NK-92 (cell line): ENCODE data around the gene ERC1.

Source experiments
- DNase-seq: peaks from one replicate; lab custom pipeline; 2025; ENCODE audit not compliant: unreplicated experiment; lab: John Stamatoyannopoulos, UW

Gene ERC1

DNA sequence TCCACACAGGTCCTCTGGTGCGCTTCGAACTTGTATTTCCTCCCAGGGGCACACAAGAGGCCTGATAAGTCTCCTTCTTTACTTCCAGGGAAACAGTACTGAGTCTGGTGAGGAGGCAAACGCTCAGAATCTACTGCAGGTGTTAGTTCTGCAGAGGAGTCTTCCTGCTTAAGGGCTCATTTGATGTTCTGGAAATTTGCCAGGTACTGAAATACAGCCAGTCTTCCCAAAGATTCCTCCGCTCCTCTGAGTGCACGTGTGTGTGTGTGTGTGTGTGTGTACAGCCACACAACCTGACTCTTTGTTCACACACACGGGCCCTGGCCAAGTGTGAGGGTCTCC is 511.3 kb downstream of the ERC1 start:
- no peak for DNase-seq

DNA sequence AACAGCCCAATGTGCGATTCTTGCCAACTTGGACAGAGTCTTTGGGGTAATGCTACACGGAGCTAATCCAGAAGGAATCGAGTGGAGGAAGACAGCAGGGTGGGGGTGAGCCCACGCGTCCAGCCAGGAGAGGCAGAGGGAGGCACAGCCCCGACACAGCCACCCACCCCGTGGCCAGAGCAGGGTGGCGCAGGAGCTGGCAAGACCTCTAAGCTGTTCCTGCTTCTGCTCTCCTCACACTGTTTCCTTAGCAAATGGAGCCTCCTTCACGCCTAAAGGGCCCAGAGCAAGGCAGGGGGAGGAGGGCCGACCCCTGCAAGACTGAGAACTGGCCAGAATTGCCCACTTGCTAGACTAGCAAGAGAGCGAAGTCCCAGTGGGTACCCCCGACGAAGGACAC is 511.8 kb downstream of the ERC1 start:
- no peak for DNase-seq

DNA sequence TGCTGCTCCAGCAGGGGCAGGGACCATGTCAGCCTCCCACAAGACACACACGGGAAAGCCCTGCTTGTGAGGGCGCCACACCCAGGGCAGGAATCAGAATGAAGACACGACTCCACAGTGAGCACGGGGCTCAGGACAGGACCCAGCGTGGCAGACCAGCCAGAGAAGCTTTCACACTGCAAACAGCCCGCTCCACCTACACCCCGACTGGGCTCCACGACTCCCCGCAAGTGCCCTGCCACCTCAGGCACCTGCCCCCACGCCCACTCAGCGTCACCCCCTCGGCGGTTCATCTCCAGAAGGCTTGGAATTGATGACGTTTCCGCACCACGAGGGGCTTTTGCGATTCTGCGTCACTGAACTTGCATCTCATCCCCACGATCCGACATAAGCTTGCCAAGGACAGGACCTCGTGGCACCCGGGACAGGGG is 512.3 kb downstream of the ERC1 start:
- DNase-seq = no peak

DNA sequence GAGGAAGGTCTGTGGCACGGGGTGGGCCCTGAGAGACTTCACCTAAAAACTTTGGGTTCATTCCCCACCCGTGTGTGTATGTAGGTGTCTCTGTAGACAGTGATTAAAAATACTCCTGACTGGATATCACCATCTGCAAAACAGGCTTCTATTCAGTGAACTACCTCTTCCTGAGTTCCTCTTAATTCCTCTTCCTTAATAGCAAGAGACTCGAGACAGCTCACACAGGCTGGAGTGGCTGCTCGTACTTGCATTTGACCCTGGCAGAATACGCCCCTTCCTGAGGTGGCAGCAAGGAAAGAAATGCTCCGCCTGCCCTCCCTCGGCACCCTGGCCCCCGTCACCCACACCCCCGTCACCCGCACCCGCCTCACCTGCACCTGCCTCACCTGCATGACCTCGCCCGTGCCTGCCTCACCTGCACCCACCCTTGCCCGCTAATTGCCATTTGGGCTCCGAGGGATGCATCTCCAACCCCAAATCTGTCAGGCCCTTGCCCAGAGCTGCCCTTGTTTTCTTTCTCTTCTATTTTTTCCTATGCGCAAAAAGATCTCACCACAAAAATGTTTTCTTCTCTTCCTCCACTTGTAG is 513.4 kb downstream of the ERC1 start:
- DNase-seq = no peak

DNA sequence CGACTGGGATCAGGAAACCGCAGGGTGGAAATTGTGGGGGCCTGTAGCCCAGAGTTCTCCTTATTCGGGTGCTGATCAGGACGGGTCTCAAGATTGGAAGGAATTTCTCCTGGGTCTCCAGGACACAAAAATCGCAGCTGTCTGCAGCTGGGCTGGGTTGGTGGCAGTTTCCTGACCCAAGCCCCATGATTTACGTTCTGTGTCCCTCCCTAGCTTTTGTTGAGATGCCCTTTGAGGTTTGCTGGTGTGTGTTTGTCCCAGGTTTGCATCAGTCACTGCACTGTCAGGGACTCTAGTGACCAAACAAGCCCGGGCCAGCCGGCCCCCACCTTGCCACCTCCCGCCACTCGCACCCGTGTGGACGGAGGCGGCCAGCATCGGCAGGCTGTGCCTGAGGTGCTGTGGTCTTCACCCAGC is 513.9 kb downstream of the ERC1 start:
- DNase-seq = no peak

DNA sequence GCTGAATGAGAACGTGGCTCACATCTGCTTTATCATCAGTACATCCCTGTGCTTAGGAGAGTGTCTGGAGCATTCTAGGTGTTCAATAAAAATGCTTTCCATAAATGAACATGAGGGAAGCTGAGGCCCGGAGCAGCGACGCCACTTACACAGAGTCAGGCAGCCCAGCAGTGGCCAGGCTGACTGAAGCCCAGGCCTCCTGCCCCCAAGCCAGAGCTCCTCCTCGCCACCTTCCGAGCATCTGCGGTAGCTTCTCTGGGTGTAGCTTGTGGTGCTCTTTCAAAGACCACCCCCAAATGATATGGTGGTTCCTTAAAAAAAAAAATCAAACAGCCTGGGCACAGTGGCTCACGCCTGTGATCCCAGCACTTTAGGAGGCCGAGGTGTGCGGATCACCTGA is 514.6 kb downstream of the ERC1 start:
- no peak for DNase-seq

DNA sequence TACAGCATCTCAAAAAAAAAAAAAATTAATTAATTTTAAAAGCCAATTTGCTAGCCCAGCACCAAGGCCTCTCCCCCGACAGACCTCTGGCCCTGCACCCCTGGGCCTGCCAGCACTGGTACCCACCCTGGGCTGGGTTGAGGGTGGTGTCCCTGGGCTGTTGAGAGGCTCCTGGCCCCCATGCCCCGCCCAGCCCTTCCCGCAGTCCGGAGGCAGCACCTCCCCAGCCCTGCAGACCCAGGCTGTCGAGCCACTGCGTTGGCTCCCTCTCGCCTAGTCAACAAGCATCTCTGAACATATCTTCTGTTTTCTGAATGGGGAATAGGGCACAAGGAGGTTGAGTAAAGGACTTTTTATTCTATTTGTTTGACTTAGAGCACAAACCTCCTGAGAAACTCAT is 516.3 kb downstream of the ERC1 start:
- DNase-seq = no peak

DNA sequence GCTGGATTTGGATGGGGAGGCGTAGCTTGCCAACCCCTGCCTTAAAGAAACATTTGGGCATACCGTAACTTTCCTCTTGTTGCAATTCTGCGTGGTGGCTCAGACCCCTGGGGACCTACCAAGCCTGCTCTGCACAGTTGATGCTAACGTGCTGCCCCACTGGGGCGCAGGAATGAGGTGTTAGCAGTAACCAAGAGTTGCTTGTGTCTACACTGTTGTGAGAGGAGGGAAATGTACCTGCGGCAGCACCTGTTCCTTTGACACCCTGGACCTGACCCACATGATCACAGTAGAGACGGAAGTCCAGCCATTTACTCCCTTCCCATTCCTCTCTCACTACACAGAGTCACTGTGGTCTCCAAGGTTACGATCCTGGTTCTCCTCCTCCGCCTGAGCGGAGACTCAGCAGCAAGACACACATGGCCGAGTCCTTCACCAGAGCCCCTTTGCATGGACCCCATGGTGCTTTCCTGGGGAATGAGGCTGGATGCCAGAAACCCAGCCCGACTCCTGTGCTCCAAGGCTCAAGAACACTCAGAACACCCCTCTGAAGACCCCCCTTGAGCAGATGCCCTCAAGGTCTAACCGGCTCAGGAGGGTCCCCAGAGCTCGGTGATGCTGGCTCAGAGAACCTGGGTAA is 518.5 kb downstream of the ERC1 start:
- DNase-seq = no peak

DNA sequence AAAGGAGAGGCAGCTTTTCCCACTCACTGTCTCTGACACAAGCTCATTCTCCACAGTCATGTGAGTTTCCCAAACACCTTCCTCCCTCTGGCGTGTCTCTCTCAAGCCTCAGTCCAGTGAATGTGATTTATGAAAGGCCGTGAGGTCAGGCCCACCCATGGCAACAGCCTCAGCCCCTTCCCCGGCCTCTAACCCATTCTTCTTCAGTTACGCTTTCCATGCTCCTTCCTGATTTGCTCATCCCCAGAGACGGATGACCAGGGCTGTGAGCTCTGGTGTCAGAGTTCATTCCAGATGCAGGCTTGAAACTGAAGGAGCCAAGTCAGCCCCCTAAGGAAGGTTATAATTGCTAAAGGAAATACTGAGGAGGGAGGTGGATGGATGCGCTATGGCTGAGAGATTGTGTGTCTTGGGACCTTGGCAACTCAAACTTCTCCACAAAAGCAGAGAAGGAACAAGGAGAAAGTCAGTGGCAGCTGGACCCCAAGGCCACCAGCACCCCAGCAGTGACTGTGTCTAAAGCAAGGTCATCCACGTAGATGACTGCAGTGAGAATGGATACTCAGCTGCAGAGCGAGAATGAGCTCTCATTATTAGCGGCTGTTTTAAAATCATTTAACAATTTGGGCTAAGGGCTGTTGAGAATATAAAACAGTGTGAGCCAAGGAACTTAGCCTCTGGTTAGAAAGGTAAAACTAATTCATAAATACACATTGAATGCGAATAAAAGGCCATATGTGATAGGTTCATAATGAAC is 519.2 kb downstream of the ERC1 start:
- DNase-seq = no peak

DNA sequence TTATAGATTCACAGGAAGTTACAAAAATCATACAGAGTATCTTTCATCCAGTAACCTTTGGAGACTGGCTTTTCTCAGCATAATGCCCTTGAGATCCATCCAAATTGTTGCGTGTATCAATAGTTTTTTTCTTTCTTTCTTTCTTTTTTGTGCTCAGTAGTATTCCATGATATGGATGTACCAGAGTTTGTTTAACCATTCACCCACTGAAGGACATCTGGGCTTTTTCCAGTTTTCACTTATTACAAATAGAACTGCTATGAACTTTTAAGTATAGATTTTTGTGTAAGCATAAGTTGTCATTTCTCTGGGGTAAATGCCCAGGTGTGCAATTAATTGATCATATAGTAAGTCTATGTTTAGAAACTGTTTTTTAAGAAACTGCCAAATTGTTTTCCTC is 524.0 kb downstream of the ERC1 start:
- DNase-seq = no peak

DNA sequence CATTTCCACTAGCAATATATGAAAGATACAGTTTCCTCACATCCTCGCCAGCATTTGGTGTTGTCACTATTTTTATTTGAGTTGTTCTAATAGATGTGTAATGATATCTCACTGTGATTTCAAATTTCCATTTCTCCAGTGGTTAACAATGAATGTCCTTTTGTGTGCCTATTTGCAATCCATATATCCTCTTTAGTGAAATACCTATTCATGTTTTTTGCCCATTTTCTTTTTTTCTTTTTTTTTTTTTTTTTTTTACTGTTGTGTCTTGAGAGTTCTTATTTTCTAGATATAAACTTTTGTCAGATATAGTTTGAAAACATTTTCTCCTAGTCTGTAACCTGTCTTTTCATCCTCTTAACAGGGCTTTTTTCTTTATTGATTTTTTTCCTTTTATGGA is 524.4 kb downstream of the ERC1 start:
- DNase-seq = no peak

DNA sequence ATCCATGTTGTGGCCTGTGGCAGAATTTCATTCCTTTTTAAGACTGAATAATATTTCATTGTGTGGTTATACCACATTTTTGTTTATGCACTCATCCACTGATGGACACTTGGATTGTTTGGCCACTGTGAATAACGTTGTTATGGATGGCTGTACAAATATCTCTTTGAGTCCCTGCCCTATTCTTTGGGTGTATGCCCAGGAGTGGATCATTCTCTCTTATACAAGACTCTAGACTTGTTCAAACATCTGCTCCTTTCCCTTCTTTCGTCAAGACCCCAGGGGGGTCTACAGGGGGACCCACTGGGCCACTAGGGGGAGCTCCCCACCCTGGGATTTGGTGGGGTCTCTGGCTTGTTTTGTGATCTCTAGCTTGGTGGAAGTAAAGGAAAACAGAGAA is 526.0 kb downstream of the ERC1 start:
- no peak for DNase-seq

DNA sequence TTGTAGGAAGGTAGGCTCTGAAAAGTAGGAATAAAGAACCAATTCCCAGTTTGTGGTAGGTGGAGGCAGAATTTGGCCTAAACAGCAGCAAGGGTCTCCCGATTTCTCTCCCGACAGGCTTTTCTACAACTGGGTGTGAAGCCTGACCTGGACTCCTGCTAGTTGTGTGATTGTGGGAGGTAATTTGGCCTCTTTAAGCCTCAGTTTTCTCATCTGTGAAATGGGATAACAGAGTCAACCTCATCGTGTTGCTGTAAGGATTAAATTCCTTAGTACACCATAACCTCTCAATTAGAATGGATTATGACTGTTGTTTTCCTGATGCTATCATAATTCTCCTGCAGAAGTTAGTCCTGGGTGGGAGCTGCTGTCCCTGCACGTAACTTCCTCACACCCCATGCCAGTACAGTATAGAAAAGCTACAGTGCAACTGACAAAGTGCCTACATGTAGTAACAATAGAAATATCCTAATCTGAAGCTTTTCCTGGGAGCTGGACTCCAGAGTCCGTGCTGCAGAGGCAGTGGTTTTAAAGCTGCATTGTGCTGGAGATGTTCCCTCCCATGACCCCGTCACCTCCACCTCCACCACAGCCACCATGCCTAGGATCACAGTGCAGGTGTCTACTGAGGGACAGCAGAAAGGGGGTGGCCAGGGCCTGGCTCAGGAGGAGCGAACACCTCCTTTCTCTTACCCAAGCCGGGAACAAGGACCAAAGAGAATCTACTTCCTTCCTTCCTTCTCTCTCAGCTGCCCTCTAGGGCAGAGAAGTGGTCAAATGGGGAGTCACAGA is 526.9 kb downstream of the ERC1 start:
- no peak for DNase-seq

DNA sequence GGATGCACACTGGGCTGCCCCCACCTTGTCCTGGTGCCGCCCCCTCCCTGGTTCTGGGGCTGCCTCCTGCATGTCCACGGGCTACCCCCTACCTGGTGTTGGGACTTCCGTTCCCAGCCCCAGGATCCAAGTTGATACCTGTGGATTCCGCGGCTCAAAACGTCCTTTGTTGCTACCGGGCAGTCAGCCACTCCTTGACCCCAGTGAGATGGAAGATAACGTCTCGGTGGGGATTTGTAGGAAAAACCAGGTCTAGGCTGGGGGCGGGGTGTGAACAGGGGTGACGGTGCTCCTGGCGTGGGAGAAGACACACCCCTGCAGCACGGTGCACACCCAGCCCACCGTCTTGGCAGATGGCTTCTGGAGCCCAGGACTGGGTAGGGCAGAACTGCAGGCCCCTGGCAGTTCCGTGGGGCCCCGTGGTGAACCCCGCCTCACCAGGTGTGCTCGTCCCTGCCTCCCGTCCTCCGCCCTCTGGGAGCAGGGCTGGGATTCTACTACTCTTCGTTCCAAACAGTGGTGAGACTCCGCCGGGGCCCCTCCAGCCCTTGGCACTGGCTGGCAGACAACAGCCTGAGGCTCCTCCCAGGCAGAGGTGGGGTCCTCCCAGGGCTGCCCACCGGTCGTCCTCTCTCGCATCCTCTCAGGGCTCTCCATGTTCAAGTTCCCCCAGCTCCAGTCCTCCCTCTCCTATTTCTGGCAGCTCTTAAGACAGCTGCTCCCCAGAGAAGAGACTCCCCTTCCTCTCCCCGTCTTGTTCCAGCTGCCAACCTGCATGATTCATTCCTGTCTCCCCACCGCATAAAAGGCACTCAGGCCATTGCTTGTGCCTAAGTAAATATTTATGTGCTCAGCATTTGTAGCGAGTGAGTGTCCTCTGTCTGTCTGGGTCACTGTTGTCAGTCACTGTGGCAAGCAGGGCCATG is 527.8 kb downstream of the ERC1 start:
- no peak for DNase-seq

DNA sequence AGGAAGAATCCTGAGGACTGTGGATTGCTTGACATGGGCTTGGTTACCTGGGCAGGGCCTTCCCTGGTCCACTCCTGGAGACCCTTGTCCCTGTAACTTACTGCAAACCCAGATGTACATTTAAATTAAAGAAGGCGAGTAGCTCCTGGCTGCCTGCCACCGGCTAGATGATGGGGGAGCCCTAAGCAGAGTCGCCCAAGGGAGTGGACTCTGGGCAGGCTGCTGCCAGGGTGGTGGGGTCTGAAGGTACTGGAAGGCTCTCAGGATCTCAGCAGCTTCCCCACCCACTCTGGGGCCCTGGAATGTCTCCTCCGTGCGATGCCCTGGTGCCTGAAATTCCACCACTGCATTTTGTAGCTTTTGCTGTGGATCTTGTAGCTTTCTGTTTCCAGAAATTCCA is 528.6 kb downstream of the ERC1 start:
- DNase-seq = no peak

DNA sequence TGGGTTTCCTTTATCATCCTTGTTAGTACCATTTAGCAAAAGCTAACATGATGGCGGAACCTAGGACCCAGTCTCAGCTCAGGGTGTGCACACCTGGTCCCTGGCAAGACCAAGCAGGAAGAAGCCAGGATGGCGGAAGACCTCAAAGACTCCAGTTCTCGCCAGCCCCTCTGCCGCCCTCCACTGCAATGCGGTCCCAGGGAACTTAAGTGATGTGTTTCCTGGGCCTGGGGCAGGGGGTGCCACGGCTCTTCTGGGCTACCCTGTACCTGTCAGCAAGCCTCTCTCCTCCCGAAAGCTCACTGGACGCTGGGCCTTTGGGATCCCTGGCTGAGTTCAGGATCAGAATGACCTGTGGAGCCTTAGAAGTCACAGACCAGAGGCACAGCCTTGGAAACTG is 532.0 kb downstream of the ERC1 start:
- DNase-seq = no peak

DNA sequence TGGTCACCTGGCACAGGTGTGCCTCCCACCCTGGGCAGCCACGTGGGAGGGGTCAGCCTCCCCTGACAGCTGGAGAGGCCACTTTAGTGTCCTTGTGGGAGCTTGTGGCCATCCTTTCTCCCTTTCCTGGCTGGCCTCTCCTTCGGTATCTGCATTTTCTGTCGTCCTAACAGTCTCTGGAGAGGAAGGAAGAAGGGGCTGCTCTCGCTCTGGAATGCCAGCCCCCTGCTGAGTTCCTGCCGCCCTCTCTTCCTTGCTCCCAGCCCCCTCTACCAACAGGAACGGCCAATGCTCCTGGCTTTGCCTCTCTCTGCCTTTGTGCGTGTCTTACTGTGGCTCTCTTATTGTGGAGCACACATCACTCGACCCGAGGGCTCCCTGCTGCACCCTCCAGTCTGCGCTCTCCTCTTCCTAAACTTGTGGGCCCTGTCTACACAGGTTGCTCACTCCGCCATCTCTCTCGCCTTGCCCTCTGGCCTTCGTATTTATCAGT is 532.6 kb downstream of the ERC1 start:
- no peak for DNase-seq

DNA sequence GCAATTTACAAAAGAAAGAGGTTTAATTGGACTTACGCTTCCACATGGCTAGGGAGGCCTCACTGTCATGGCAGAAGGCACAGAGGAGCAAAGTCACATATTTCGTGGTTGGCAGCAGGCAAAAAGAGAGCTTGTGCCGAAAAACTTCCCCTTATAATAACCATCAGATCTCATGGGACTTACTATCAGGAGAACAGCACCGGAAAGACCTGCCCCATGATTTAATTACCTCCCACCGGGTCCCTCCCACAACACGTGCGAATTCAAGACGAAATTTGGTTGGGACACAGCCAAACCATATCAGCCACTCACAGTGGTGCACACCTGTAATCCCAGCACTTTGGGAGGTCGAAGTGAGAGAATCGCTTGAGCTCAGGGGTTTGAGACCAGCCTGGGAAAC is 534.8 kb downstream of the ERC1 start:
- no peak for DNase-seq

DNA sequence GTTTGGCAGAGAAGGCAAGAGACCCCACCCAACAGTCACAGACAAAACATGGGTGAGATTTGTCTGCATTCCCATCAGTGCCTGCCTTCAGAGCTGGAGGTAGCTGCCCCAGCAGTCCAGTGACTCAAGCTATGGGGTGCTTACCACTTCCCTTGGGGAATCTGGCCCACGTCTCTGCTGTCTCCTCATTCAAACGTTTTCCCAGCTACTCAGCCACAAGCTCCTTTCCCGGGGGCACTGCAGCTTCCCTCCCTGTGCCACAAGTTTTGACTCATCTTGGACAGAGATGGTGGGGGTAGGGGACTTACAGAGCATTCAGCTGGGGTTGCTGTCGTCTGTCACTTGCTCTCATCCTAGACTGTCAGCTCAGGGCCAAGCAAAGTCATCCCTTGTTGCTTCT is 536.8 kb downstream of the ERC1 start:
- DNase-seq = no peak

DNA sequence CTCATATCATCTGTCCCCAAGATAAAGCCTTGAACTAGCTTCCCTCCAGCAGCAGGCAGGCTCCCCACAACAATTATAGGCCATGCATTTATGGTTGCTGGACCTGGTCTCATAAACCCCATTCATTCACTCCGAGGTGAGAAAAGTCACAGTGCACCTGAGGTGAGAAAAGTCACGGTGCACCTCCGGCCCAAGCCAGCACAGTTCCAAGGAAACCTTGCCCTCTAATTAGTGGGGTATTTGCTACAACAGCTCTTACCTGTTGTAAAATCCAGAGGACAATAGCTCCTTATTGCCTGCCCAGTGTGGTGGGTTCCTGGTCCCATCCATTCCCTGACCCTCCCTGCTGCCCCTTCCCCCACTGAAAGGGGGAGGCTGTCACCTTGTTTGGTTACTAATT is 537.8 kb downstream of the ERC1 start:
- no peak for DNase-seq
